ENCODE measurements around the gene OTULIN.

The OTULIN gene

GRCh38 chr5:14681236-14681752 is 16.8 kb downstream of the OTULIN start:
- DNase-seq (ENCODE audit: low read depth in 1 of 2, low spot score in 1 of 2), result no peak
- TF ChIP-seq, protein P1, sequence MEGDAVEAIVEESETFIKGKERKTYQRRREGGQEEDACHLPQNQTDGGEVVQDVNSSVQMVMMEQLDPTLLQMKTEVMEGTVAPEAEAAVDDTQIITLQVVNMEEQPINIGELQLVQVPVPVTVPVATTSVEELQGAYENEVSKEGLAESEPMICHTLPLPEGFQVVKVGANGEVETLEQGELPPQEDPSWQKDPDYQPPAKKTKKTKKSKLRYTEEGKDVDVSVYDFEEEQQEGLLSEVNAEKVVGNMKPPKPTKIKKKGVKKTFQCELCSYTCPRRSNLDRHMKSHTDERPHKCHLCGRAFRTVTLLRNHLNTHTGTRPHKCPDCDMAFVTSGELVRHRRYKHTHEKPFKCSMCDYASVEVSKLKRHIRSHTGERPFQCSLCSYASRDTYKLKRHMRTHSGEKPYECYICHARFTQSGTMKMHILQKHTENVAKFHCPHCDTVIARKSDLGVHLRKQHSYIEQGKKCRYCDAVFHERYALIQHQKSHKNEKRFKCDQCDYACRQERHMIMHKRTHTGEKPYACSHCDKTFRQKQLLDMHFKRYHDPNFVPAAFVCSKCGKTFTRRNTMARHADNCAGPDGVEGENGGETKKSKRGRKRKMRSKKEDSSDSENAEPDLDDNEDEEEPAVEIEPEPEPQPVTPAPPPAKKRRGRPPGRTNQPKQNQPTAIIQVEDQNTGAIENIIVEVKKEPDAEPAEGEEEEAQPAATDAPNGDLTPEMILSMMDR (IDR thresholded peaks at IDR 0.05; ENCODE audit: insufficient read depth, low read length), result no peak
- TF ChIP-seq POLR2AphosphoS5 (IDR thresholded peaks at IDR 0.05; ENCODE audit: low read depth) (no peak), SPI1 (IDR thresholded peaks at IDR 0.05; ENCODE audit: borderline replicate concordance, low read depth) (no peak), REST (IDR thresholded peaks at IDR 0.05; ENCODE audit: insufficient replicate concordance, low read depth) (no peak), GABPA (IDR thresholded peaks at IDR 0.05; ENCODE audit: low read depth) (no peak)
- no peaks in the 10 kb centered on the region for H3K27me3 ChIP-seq (ENCODE audit: insufficient read depth, poor library complexity, severe bottlenecking)
- H3K4me3 ChIP-seq (replicated peaks; ENCODE audit: insufficient read depth, low read length), result no peak overlapping the region
- no peak overlapping the region for H3K27ac ChIP-seq (replicated peaks)

- TF ChIP-seq, protein P1 (IDR thresholded peaks at IDR 0.05; ENCODE audit: insufficient read depth, low read length), result no peak
- H3K27me3 ChIP-seq (ENCODE audit: insufficient read depth, poor library complexity, severe bottlenecking), result no peaks in the 10 kb centered on the region
- no peak overlapping the region for H3K27ac ChIP-seq (replicated peaks)
Measured at GRCh38 chr5:14683906-14684455, 19.5 kb downstream of the OTULIN start.

DNA sequence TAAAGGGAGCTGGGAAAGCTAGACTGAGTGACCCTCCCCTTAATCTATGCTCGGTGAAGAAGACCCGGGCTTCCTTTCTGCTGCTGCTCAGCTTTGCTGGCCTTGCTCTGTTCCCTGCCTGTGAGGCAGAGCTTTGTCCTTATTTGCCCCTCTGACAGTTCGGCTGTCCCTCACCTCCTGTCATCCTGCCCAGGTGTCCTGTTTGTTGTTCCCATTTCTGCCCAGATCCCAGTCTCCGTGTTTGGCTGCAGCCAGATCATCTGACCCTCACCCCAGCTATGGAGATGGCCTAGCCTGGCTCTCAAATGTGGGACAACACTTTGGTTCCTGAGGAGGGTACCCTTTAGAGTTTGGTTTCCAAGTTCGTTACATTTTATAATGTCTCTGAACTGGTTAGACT is 20.2 kb downstream of the OTULIN start:
- H3K27ac ChIP-seq (replicated peaks), result no peak overlapping the region
- H3K4me3 ChIP-seq (replicated peaks; ENCODE audit: insufficient read depth, low read length), result no peak overlapping the region
- no peak for DNase-seq (ENCODE audit: low read depth in 1 of 2, low spot score in 1 of 2)
- TF ChIP-seq POLR2AphosphoS5 (IDR thresholded peaks at IDR 0.05; ENCODE audit: low read depth), result no peak
- no peak for TF ChIP-seq REST (IDR thresholded peaks at IDR 0.05; ENCODE audit: insufficient replicate concordance, low read depth)
- TF ChIP-seq GABPA (IDR thresholded peaks at IDR 0.05; ENCODE audit: low read depth), result no peak
- TF ChIP-seq SPI1 (IDR thresholded peaks at IDR 0.05; ENCODE audit: borderline replicate concordance, low read depth), result no peak
- TF ChIP-seq, protein P1 (IDR thresholded peaks at IDR 0.05; ENCODE audit: insufficient read depth, low read length), result no peak
- H3K27me3 ChIP-seq (ENCODE audit: insufficient read depth, poor library complexity, severe bottlenecking), result no peaks in the 10 kb centered on the region

More at GRCh38 chr5:14683906-14684455, 19.5 kb downstream of the OTULIN start:
- no peak for DNase-seq (ENCODE audit: low read depth in 1 of 2, low spot score in 1 of 2)
- no peak overlapping the region for H3K4me3 ChIP-seq (replicated peaks; ENCODE audit: insufficient read depth, low read length)

- DNase-seq (ENCODE audit: low read depth in 1 of 2, low spot score in 1 of 2), result peak in 1 of 2 experiments; percentile 33
- Histone ChIP-seq H3K27ac (replicated peaks) (no peak overlapping the region), H3K4me3 (replicated peaks; ENCODE audit: insufficient read depth, low read length) (no peak overlapping the region), H3K27me3 (ENCODE audit: insufficient read depth, poor library complexity, severe bottlenecking) (no peaks in the 10 kb centered on the region)
- TF ChIP-seq REST (IDR thresholded peaks at IDR 0.05; ENCODE audit: insufficient replicate concordance, low read depth), result no peak
- no peak for TF ChIP-seq SPI1 (IDR thresholded peaks at IDR 0.05; ENCODE audit: borderline replicate concordance, low read depth)
- no peak for TF ChIP-seq POLR2AphosphoS5 (IDR thresholded peaks at IDR 0.05; ENCODE audit: low read depth)
- no peak for TF ChIP-seq GABPA (IDR thresholded peaks at IDR 0.05; ENCODE audit: low read depth)
- TF ChIP-seq, protein P1 (IDR thresholded peaks at IDR 0.05; ENCODE audit: insufficient read depth, low read length), result peak; percentile 40
Measured at GRCh38 chr5:14685757-14686156, 21.2 kb downstream of the OTULIN start.

All from HL-60 (cell line).